GM19239 (cell line): ENCODE results near the gene ARHGAP45.

Source experiments
- DNase-seq: peaks from one replicate; pipeline ENCODE4 v3.0.0; 2011; ENCODE audit warnings: low spot score; ENCODE audit not compliant: insufficient read length
- FAIRE-seq: peaks from 2 replicates; lab custom pipeline; 2011; peaks lifted over from hg19 to GRCh38; lab: Jason Lieb, UNC

ARHGAP45 gene

GRCh38 chr19:1053176-1054101 lies 13.5 kb upstream of the ARHGAP45 start:
- DNase-seq (no peak), FAIRE-seq (no peak)

GRCh38 chr19:1054102-1055027 lies 12.6 kb upstream of the ARHGAP45 start:
- FAIRE-seq, result no peak

GRCh38 chr19:1055028-1055425 lies 11.9 kb upstream of the ARHGAP45 start:
- DNase-seq (no peak), FAIRE-seq (no peak)

More at GRCh38 chr19:1054102-1055027, 12.6 kb upstream of the ARHGAP45 start:
- DNase-seq, result no peak

- no peak for FAIRE-seq
- no peak for DNase-seq
Measured at GRCh38 chr19:1055886-1056620, 10.9 kb upstream of the ARHGAP45 start.

GRCh38 chr19:1057176-1057855 lies 9.7 kb upstream of the ARHGAP45 start:
- peak; percentile 82 for FAIRE-seq

GRCh38 chr19:1058112-1058511 lies 8.9 kb upstream of the ARHGAP45 start:
- DNase-seq, result no peak

More at GRCh38 chr19:1057176-1057855, 9.7 kb upstream of the ARHGAP45 start:
- no peak for DNase-seq

GRCh38 chr19:1060689-1061088 lies 6.3 kb upstream of the ARHGAP45 start:
- no peak for DNase-seq
- FAIRE-seq, result no peak

More at GRCh38 chr19:1058112-1058511, 8.9 kb upstream of the ARHGAP45 start:
- no peak for FAIRE-seq

- FAIRE-seq (no peak), DNase-seq (no peak)
Measured at GRCh38 chr19:1061987-1062386, 5.0 kb upstream of the ARHGAP45 start.

- DNase-seq (no peak), FAIRE-seq (no peak)
Measured at GRCh38 chr19:1062387-1063029, 4.5 kb upstream of the ARHGAP45 start.

GRCh38 chr19:1063030-1063908 lies 3.7 kb upstream of the ARHGAP45 start:
- DNase-seq (no peak), FAIRE-seq (peak; percentile 64)

- DNase-seq (no peak), FAIRE-seq (no peak)
Measured at GRCh38 chr19:1063909-1064660, 2.9 kb upstream of the ARHGAP45 start.

- FAIRE-seq, result peak; percentile 81
- peak; percentile 66 for DNase-seq
Measured at GRCh38 chr19:1064661-1065605, 2.0 kb upstream of the ARHGAP45 start.

GRCh38 chr19:1065606-1066109 lies 1.3 kb upstream of the ARHGAP45 start:
- FAIRE-seq (no peak), DNase-seq (no peak)

- FAIRE-seq, result no peak
- no peak for DNase-seq
Measured at GRCh38 chr19:1066251-1066747, 668 bp upstream of the ARHGAP45 start.

GRCh38 chr19:1067341-1067957 lies 482 bp downstream of the ARHGAP45 start:
- FAIRE-seq, result no peak
- no peak for DNase-seq
